IMR-90 (cell line): Measurements from ENCODE around the gene MBOAT1. TPM values are rescaled to one million over a fixed set of nuclear protein-coding genes. Genes with fewer than 3 reads are reported as not detected.

Experiments
- ATAC-seq: fragments of 200-7000 bp; cut with Tn5 transposase; 2 replicates; pipeline ENCODE4 v1.9.1; 2020; ENCODE audit warnings: low read depth, mild to moderate bottlenecking, moderate library complexity
- BruUV-seq: library from RNA; stranded (reverse); fragments of 400-500 nt; replicated peaks from 2 replicates; lab custom pipeline; 2021; lab: Mats Ljungman, UMichigan
- CTCF ChIA-PET: fragments of 300-600 bp; formaldehyde crosslinking; extraction: SDS; loops from one replicate; lab custom pipeline; 2021; ENCODE audit warnings: antibody characterized with exemption; lab: Yijun Ruan, JAX
- POLR2A ChIA-PET: fragments of 300-600 bp; sonication (Branson Sonifier 250); formaldehyde crosslinking; loops from one replicate; lab custom pipeline; 2022; ENCODE audit warnings: antibody characterized with exemption; ENCODE audit not compliant: unreplicated experiment; lab: Charles Lee
- DNase-seq: peaks from one replicate; pipeline ENCODE4 v3.0.0; 2013
- H2AFZ ChIP-seq: replicated peaks from 2 replicates; pipeline ENCODE3; 2013; ENCODE audit warnings: low read length, mild to moderate bottlenecking; ENCODE audit not compliant: poor library complexity
- H2AK5ac ChIP-seq: 2 replicates; pipeline ENCODE4 v1.6.1; 2013; ENCODE audit warnings: low read depth, low read length, inconsistent platforms
- H2AK9ac ChIP-seq: replicated peaks from 2 replicates; pipeline ENCODE3; 2013; ENCODE audit warnings: mild to moderate bottlenecking, low read depth, low read length, moderate library complexity; ENCODE audit not compliant: poor library complexity
- H2BK120ac ChIP-seq: 2 replicates; pipeline ENCODE4 v1.6.1; 2013; ENCODE audit warnings: low read depth, low read length, inconsistent platforms
- H2BK15ac ChIP-seq: 3 replicates; pipeline ENCODE4 v1.6.1; 2013; ENCODE audit warnings: low read depth, low read length, inconsistent platforms
- H2BK20ac ChIP-seq: 2 replicates; pipeline ENCODE4 v1.6.1; 2013; ENCODE audit warnings: low read depth, mild to moderate bottlenecking, inconsistent platforms, low read length, moderate library complexity
- H2BK5ac ChIP-seq: 2 replicates; pipeline ENCODE4 v1.6.1; 2013; ENCODE audit warnings: mild to moderate bottlenecking, low read depth, low read length, inconsistent platforms; ENCODE audit not compliant: poor library complexity, severe bottlenecking
- H3K14ac ChIP-seq: replicated peaks from 2 replicates; pipeline ENCODE4 v1.6.1; 2013; ENCODE audit warnings: low read depth, low read length, inconsistent platforms
- H3K18ac ChIP-seq: 2 replicates; pipeline ENCODE4 v1.6.1; 2013; ENCODE audit warnings: low read depth, low read length, control low read depth
- H3K23ac ChIP-seq: 2 replicates; pipeline ENCODE4 v1.6.1; 2013; ENCODE audit warnings: low read depth, low read length, inconsistent platforms
- H3K27ac ChIP-seq: 2 replicates; pipeline ENCODE4 v1.5.1; 2013; ENCODE audit warnings: mild to moderate bottlenecking, control low read depth, low read length; ENCODE audit not compliant: insufficient read depth
- H3K27me3 ChIP-seq: 2 replicates; pipeline ENCODE4 v1.6.1; 2013; ENCODE audit warnings: low read length; ENCODE audit not compliant: control insufficient read depth, insufficient read depth
- H3K36me3 ChIP-seq: 2 replicates; pipeline ENCODE4 v1.6.1; 2013; ENCODE audit warnings: low read length, mixed read lengths; ENCODE audit not compliant: control insufficient read depth, insufficient read depth
- H3K4ac ChIP-seq: 2 replicates; pipeline ENCODE4 v1.6.1; 2013; ENCODE audit warnings: low read depth, low read length, inconsistent platforms
- H3K4me1 ChIP-seq: 2 replicates; pipeline ENCODE4 v1.6.1; 2013; ENCODE audit warnings: low read length, mixed read lengths; ENCODE audit not compliant: control insufficient read depth, insufficient read depth
- H3K4me2 ChIP-seq: 2 replicates; pipeline ENCODE4 v1.6.1; 2013; ENCODE audit warnings: low read depth, mild to moderate bottlenecking, control low read depth, low read length, moderate library complexity
- H3K4me3 ChIP-seq: 2 replicates; pipeline ENCODE4 v1.5.1; 2013; ENCODE audit warnings: low read depth, mild to moderate bottlenecking, control low read depth, low read length, moderate library complexity; ENCODE audit not compliant: insufficient read depth
- H3K56ac ChIP-seq: 2 replicates; pipeline ENCODE4 v1.6.1; 2013; ENCODE audit warnings: low read length, inconsistent platforms; ENCODE audit not compliant: insufficient read depth; ENCODE audit errors: extremely low read depth
- H3K79me1 ChIP-seq, 2 experiments: 2 replicates each; pipeline ENCODE4 v1.6.1; 2013; ENCODE audit warnings: low read length in 2 of 2, inconsistent platforms in 1 of 2, low read depth in 1 of 2
- H3K9ac ChIP-seq: 2 replicates; pipeline ENCODE4 v1.6.1; 2013; ENCODE audit warnings: low read depth, low read length, control low read depth
- H3K9me1 ChIP-seq: 2 replicates; pipeline ENCODE4 v1.6.1; 2013; ENCODE audit warnings: low read length, inconsistent platforms; ENCODE audit not compliant: insufficient read depth
- H3K9me3 ChIP-seq: 2 replicates; pipeline ENCODE4 v1.6.1; 2013; ENCODE audit warnings: low read length; ENCODE audit not compliant: control insufficient read depth, insufficient read depth
- H4K20me1 ChIP-seq: 2 replicates; pipeline ENCODE4 v1.6.1; 2013; ENCODE audit warnings: low read length, inconsistent platforms; ENCODE audit not compliant: insufficient read depth
- H4K5ac ChIP-seq: 2 replicates; pipeline ENCODE4 v1.6.1; 2013; ENCODE audit warnings: mild to moderate bottlenecking, low read depth, low read length, control low read depth
- H4K8ac ChIP-seq, 2 experiments: 2 replicates each; pipeline ENCODE4 v1.6.1; 2013; ENCODE audit warnings: low read depth in 2 of 2, low read length in 2 of 2, control low read depth in 1 of 2, inconsistent platforms in 1 of 2
- H4K91ac ChIP-seq: 2 replicates; pipeline ENCODE4 v1.6.1; 2013; ENCODE audit warnings: low read depth, low read length, inconsistent platforms; ENCODE audit not compliant: insufficient read depth
- ELK1 ChIP-seq: fragments of 150-350 bp; IDR thresholded peaks from 2 replicates; pipeline ENCODE4 v1.6.1; 2016; ENCODE audit warnings: low read depth, mild to moderate bottlenecking, low read length, moderate library complexity, borderline replicate concordance
- POLR2A ChIP-seq: IDR thresholded peaks from 2 replicates; pipeline ENCODE4 v1.6.1; 2012; ENCODE audit warnings: mild to moderate bottlenecking, low read depth, low read length
- RFX5 ChIP-seq: IDR thresholded peaks from 2 replicates; pipeline ENCODE4 v1.8.0; 2012; ENCODE audit warnings: low read depth, mild to moderate bottlenecking, low read length, moderate library complexity
- WGBS, 2 experiments: methylation state at CpG; one replicate each; pipeline versions ENCODE4 v1.1.5 to v1.1.7; 2013; ENCODE audit warnings: missing lambda C conversion rate in 2 of 2; ENCODE audit not compliant: insufficient read length in 1 of 2; ENCODE audit errors: extremely low coverage in 2 of 2; 5-methylcytosine and 5-hydroxymethylcytosine counted together
- dilution Hi-C: fragments of 300-500 bp; cut with HindIII; formaldehyde crosslinking; loops from one replicate; pipeline ENCODE4 v1.14.3; 2018; ENCODE audit warnings: low sequenced_read_pairs; ENCODE audit not compliant: unreplicated experiment
- in situ Hi-C: fragments of 300-500 bp; cut with MboI; formaldehyde crosslinking; loops from 3 replicates; pipeline ENCODE4 v1.14.3; 2019; ENCODE audit warnings: low sequenced_read_pairs, inconsistent platforms, mixed read lengths
- intact Hi-C: fragments of 100-400 bp; cut with micrococcal nuclease; formaldehyde crosslinking; loops from 2 replicates; pipeline ENCODE4 v1.10.0; 2022
- polyA plus RNA-seq, 3 experiments: library from polyadenylated mRNA; depleted of rRNA; stranded (reverse); fragments of >200 nt; gene quantifications; 2 replicates each; pipeline ENCODE4 v1.2.3, GENCODE V29; 2012; ENCODE audit warnings: low replicate concordance in 1 of 3
- total RNA-seq: library from RNA; depleted of rRNA; stranded (reverse); fragments of >200 nt; gene quantifications from 2 replicates; pipeline ENCODE4 v1.2.3, GENCODE V29; 2012

MBOAT1 gene
- total and polyA plus RNA-seq, 2 of the 4 experiments (the other 2 are of a cell fraction): 1.6 to 4.7 TPM

- Histone ChIP-seq H2BK20ac (no peak overlapping the region), H2AK5ac (no peak overlapping the region), H2BK15ac (no peak overlapping the region), H3K9me3 (no peaks in the 10 kb centered on the region), H3K23ac (no peak overlapping the region), H3K4me1 (peaks cover 3% of the 10 kb centered on the region; the same call in 1 of the 2 replicates), H4K91ac (no peak overlapping the region), H2AK9ac (no peak overlapping the region), H3K27me3 (no peaks in the 10 kb centered on the region), H2BK5ac (no peak overlapping the region), H3K4ac (no peak overlapping the region), H3K4me2 (no peak overlapping the region), H3K9ac (no peak overlapping the region), H3K56ac (no peak overlapping the region), H3K9me1 (peaks cover 3% of the 10 kb centered on the region; the same call in 1 of the 2 replicates), H2AFZ (no peak overlapping the region), H3K18ac (no peak overlapping the region), H4K5ac (no peak overlapping the region), H3K4me3 (no peak overlapping the region), H2BK120ac (no peak overlapping the region), H3K79me1 (no peaks in the 10 kb centered on the region), H4K8ac (no peak overlapping the region), H3K36me3 (no peaks in the 10 kb centered on the region), H3K14ac (no peak overlapping the region), H4K20me1 (no peaks in the 10 kb centered on the region), H3K27ac (no peak overlapping the region)
- CTCF ChIA-PET: interaction anchor here (0.6 to 1.5 kb wide), 3 partner anchors 8 to 740 kb away, joined by 3 to 6 read pairs (median 3); no protein-coding TSS in a partner anchor
- DNase-seq (no peak), ATAC-seq (no peak)
- in situ Hi-C loops: no loop called here
- BruUV-seq: no TSS peak
- intact Hi-C loops: no loop called here
- dilution Hi-C loops: no loop called here
- TF ChIP-seq POLR2A (no peak), RFX5 (no peak), ELK1 (no peak)
- POLR2A ChIA-PET: no interaction called here
- no CpG with 5 or more reads among the region's 1 CpG for WGBS, 2 experiments
Measured at GRCh38 chr6:20134613-20135012, 77.7 kb downstream of the MBOAT1 start.
